Calu3 (cell line): ENCODE data around the gene SPDYE3. TPM values are rescaled to one million over a fixed set of nuclear protein-coding genes. Genes with fewer than 3 reads are reported as not detected.

Experiments used
- BruUV-seq: library from RNA; stranded (reverse); fragments of 400-500 nt; replicated peaks from 2 replicates; lab custom pipeline; 2021; lab: Mats Ljungman, UMichigan
- CTCF ChIA-PET: fragments of 300-600 bp; sonication (Branson Sonifier 250); formaldehyde crosslinking; loops from one replicate; lab custom pipeline; 2022; ENCODE audit warnings: antibody characterized with exemption; lab: Charles Lee
- DNase-seq: peaks from one replicate; pipeline ENCODE4 v3.0.0; 2022
- H3K27ac Mint-ChIP-seq: one replicate; pipeline ENCODE4 v1.8.0; 2022; ENCODE audit warnings: mixed read lengths; ENCODE audit not compliant: unreplicated experiment
- H3K27me3 Mint-ChIP-seq: one replicate; pipeline ENCODE4 v1.8.0; 2022; ENCODE audit warnings: mixed read lengths; ENCODE audit not compliant: unreplicated experiment
- H3K36me3 Mint-ChIP-seq: one replicate; pipeline ENCODE4 v1.8.0; 2022; ENCODE audit warnings: mild to moderate bottlenecking, moderate library complexity, mixed read lengths; ENCODE audit not compliant: insufficient read depth, unreplicated experiment
- H3K4me1 Mint-ChIP-seq: one replicate; pipeline ENCODE4 v1.8.0; 2022; ENCODE audit warnings: mild to moderate bottlenecking, low read depth, mixed read lengths; ENCODE audit not compliant: unreplicated experiment
- H3K4me3 Mint-ChIP-seq: one replicate; pipeline ENCODE4 v1.8.0; 2022; ENCODE audit warnings: mild to moderate bottlenecking, low read depth, moderate library complexity, mixed read lengths; ENCODE audit not compliant: unreplicated experiment
- H3K9me3 Mint-ChIP-seq: one replicate; pipeline ENCODE4 v1.8.0; 2022; ENCODE audit warnings: low read depth, mixed read lengths; ENCODE audit not compliant: unreplicated experiment
- CTCF ChIP-seq: fragments of 200-600 bp; IDR thresholded peaks from one replicate; pipeline ENCODE4 v1.8.0; 2022; ENCODE audit warnings: antibody characterized with exemption; ENCODE audit not compliant: unreplicated experiment
- intact Hi-C: fragments of 100-400 bp; cut with micrococcal nuclease; formaldehyde crosslinking; loops from one replicate; pipeline ENCODE4 v1.10.0; 2022; ENCODE audit not compliant: unreplicated experiment
- total RNA-seq: library from RNA; stranded (reverse); gene quantifications from 2 replicates; pipeline ENCODE4 v1.2.3, GENCODE V29; 2022

Gene SPDYE3
- total RNA-seq, 1 experiment from 2014 or later, result not detected

GRCh38 chr7:100367676-100368613, 60.4 kb downstream of the SPDYE3 start:
- CTCF ChIA-PET, result interaction anchor here (0.6 kb wide), 1 partner anchor 198 kb away, joined by 3 read pairs; no protein-coding TSS in a partner anchor
- Mint-ChIP-seq H3K9me3 (no peaks in the 10 kb centered on the region), H3K27me3 (no peaks in the 10 kb centered on the region), H3K36me3 (peaks cover 46% of the 10 kb centered on the region), H3K4me1 (no peaks in the 10 kb centered on the region), H3K27ac (no peak overlapping the region), H3K4me3 (no peak overlapping the region)
- intact Hi-C loops, result no loop called here
- DNase-seq, result no peak
- no peak for TF ChIP-seq CTCF
- BruUV-seq, result no TSS peak

- intact Hi-C loops, result no loop called here
- no peak for DNase-seq
- peaks cover 35% of the 10 kb centered on the region for H3K36me3 Mint-ChIP-seq
- BruUV-seq, result no TSS peak
- no peaks in the 10 kb centered on the region for H3K4me1 Mint-ChIP-seq
- no peak for TF ChIP-seq CTCF
- no peak overlapping the region for H3K27ac Mint-ChIP-seq
- H3K4me3 Mint-ChIP-seq, result no peak overlapping the region
- no peaks in the 10 kb centered on the region for H3K27me3 Mint-ChIP-seq
- CTCF ChIA-PET, result no interaction called here
- no peaks in the 10 kb centered on the region for H3K9me3 Mint-ChIP-seq
Measured at GRCh38 chr7:100369105-100369504, 61.6 kb downstream of the SPDYE3 start.

- DNase-seq, result no peak
- CTCF ChIA-PET, result no interaction called here
- Mint-ChIP-seq H3K27ac (no peak overlapping the region), H3K9me3 (no peaks in the 10 kb centered on the region), H3K4me1 (no peaks in the 10 kb centered on the region), H3K36me3 (peaks cover 29% of the 10 kb centered on the region), H3K4me3 (no peak overlapping the region), H3K27me3 (no peaks in the 10 kb centered on the region)
- intact Hi-C loops, result no loop called here
- TF ChIP-seq CTCF, result no peak
- no TSS peak for BruUV-seq
Measured at GRCh38 chr7:100370303-100370702, 62.8 kb downstream of the SPDYE3 start.

- Mint-ChIP-seq H3K9me3 (no peaks in the 10 kb centered on the region), H3K36me3 (peaks cover 26% of the 10 kb centered on the region), H3K27me3 (no peaks in the 10 kb centered on the region), H3K4me3 (no peak overlapping the region), H3K4me1 (no peaks in the 10 kb centered on the region), H3K27ac (no peak overlapping the region)
- BruUV-seq, result no TSS peak
- TF ChIP-seq CTCF, result no peak
- intact Hi-C loops, result no loop called here
- no peak for DNase-seq
- CTCF ChIA-PET, result no interaction called here
Measured at GRCh38 chr7:100370746-100371145, 63.2 kb downstream of the SPDYE3 start.
